ENCODE data around the gene DGKQ.

The DGKQ gene

DNA sequence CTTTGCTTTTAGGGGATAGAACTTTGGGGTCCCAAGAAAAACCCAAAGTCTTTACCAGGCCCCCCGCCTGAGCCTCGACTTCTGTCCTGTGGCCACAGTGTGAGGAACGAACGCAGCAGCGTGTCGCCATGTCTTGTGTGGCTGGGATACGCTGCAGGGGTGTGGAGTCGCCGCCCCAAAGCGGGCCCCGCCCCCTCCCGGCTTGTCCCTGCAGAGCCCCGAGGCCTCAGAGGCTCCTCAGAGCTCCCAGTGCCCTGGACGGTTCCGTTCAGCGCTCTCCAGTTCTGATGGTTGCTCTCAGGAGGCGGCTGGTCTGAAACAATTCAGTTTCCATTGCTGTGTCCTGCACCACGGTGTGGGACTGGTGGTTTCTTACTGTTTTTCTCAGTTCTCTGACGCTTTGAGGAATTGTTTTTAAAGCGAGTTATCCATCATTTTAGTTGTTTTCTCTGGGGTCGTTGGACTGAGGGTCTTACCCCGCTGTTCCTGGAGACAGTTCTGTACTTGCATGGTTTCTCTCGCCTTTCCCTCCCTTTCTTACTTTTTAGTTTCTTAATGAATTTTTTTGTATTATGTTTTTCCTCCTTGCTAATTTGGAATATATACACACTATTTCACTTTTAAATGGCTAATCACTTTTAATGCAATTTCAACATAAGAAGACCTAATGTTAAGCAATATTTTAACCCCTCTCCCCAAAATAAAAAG, 11.9 kb upstream of the DGKQ start:
- Histone ChIP-seq H3K27me3 (ENCODE audit: low read length) (no peaks in the 10 kb centered on the region), H3K79me2 (ENCODE audit: insufficient read depth, low read length) (no peaks in the 10 kb centered on the region), H2AFZ (ENCODE audit: low read depth, low read length, severe bottlenecking) (no peak overlapping the region), H3K4me2 (ENCODE audit: low read depth, low read length, poor library complexity, severe bottlenecking) (peak overlapping the region; percentile 98), H3K4me3 (ENCODE audit: insufficient read depth, low read length, poor library complexity, severe bottlenecking) (no peak overlapping the region), H3K9me2 (replicated peaks; ENCODE audit: insufficient read depth, low read length) (no peaks in the 10 kb centered on the region), H3K27ac (ENCODE audit: low read depth, low read length) (no peak overlapping the region), H3K36me3 (ENCODE audit: low read length) (no peaks in the 10 kb centered on the region), H3K9ac (ENCODE audit: low read length) (no peak overlapping the region), H3K9me3 (ENCODE audit: insufficient read depth, low read length) (no peaks in the 10 kb centered on the region), H4K20me1 (ENCODE audit: low read depth, low read length) (no peaks in the 10 kb centered on the region), H3F3A (ENCODE audit: insufficient read depth) (peaks cover 5% of the 10 kb centered on the region; the same call in 1 of the 2 replicates)
- no peak for TF ChIP-seq EZH2phosphoT487 (conservative IDR thresholded peaks at IDR 0.05; ENCODE audit: low read length)
- TF ChIP-seq, protein P1, sequence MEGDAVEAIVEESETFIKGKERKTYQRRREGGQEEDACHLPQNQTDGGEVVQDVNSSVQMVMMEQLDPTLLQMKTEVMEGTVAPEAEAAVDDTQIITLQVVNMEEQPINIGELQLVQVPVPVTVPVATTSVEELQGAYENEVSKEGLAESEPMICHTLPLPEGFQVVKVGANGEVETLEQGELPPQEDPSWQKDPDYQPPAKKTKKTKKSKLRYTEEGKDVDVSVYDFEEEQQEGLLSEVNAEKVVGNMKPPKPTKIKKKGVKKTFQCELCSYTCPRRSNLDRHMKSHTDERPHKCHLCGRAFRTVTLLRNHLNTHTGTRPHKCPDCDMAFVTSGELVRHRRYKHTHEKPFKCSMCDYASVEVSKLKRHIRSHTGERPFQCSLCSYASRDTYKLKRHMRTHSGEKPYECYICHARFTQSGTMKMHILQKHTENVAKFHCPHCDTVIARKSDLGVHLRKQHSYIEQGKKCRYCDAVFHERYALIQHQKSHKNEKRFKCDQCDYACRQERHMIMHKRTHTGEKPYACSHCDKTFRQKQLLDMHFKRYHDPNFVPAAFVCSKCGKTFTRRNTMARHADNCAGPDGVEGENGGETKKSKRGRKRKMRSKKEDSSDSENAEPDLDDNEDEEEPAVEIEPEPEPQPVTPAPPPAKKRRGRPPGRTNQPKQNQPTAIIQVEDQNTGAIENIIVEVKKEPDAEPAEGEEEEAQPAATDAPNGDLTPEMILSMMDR (IDR thresholded peaks at IDR 0.05; ENCODE audit: insufficient read depth, low read length, poor library complexity, severe bottlenecking) = no peak

DNA sequence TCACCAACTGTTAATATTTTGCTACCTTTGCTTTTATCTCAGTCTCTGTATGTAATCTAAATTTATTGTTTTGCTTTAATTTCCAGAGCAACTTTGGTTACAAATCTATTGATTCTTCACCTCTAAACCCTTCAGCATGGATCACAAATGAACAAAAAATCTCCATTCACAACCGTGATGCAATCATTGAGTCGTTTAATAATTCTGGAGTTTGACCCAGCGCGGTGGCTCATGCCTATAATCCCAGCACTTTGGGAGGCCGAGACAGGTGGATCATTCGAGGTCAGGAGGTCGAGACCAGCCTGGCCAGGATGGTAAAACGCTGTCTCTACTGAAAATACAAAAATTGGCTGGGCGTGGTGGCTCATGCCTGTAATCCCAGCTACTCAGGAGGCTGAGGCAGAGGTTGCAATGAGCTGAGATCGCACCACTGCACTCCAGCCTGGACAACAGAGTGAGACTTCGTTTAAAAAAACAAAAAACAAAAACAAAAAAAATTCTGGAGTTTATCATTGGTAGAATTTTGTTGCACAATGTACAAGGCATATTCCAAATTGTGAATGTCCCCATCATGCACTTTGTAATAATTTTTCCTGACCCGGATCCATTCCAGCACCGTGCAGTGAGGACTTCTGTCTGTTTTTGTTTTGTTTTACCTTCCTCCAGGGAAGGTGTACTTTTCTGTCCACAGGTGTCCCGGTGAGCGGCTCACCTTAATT, 11.1 kb upstream of the DGKQ start:
- Histone ChIP-seq H3K79me2 (ENCODE audit: insufficient read depth, low read length) (no peaks in the 10 kb centered on the region), H3K27ac (ENCODE audit: low read depth, low read length) (no peak overlapping the region), H3K9ac (ENCODE audit: low read length) (no peak overlapping the region), H3K9me3 (ENCODE audit: insufficient read depth, low read length) (no peaks in the 10 kb centered on the region), H3K36me3 (ENCODE audit: low read length) (no peaks in the 10 kb centered on the region), H3K4me3 (ENCODE audit: insufficient read depth, low read length, poor library complexity, severe bottlenecking) (no peak overlapping the region), H3F3A (ENCODE audit: insufficient read depth) (peaks cover 5% of the 10 kb centered on the region; the same call in 1 of the 2 replicates), H3K4me2 (ENCODE audit: low read depth, low read length, poor library complexity, severe bottlenecking) (no peak overlapping the region), H2AFZ (ENCODE audit: low read depth, low read length, severe bottlenecking) (no peak overlapping the region), H3K9me2 (replicated peaks; ENCODE audit: insufficient read depth, low read length) (no peaks in the 10 kb centered on the region), H3K27me3 (ENCODE audit: low read length) (no peaks in the 10 kb centered on the region), H4K20me1 (ENCODE audit: low read depth, low read length) (no peaks in the 10 kb centered on the region)
- TF ChIP-seq EZH2phosphoT487 (conservative IDR thresholded peaks at IDR 0.05; ENCODE audit: low read length) = no peak
- TF ChIP-seq, protein P1 (IDR thresholded peaks at IDR 0.05; ENCODE audit: insufficient read depth, low read length, poor library complexity, severe bottlenecking) = no peak

DNA sequence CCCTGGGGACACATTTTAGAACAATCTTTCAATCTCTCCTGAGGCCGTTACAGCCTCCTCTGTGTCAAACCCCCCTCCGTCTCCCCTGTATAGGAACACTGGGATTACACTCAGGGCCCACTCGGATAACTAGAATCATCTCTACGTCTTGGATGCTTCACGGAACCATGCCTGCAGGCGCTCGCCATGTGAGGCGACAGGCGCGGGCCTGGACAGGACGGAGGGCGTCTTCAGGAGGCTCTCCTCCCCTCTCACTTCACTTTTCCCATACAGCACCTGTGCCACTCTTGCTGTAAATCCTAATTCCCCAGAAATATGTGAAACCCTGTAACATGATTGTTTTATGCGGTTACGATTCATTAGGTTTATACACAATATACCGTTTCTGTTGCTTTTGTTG, 9.4 kb upstream of the DGKQ start:
- no peak overlapping the region for H3K4me2 ChIP-seq (ENCODE audit: low read depth, low read length, poor library complexity, severe bottlenecking)
- TF ChIP-seq, protein P1 (IDR thresholded peaks at IDR 0.05; ENCODE audit: insufficient read depth, low read length, poor library complexity, severe bottlenecking) = no peak
- TF ChIP-seq EZH2phosphoT487 (conservative IDR thresholded peaks at IDR 0.05; ENCODE audit: low read length) = no peak
- no peaks in the 10 kb centered on the region for H3K27me3 ChIP-seq (ENCODE audit: low read length)
- H3K9me2 ChIP-seq (replicated peaks; ENCODE audit: insufficient read depth, low read length) = no peaks in the 10 kb centered on the region
- H3K4me3 ChIP-seq (ENCODE audit: insufficient read depth, low read length, poor library complexity, severe bottlenecking) = no peak overlapping the region
- no peak overlapping the region for H3K9ac ChIP-seq (ENCODE audit: low read length)
- peaks cover 5% of the 10 kb centered on the region; the same call in 1 of the 2 replicates for H3F3A ChIP-seq (ENCODE audit: insufficient read depth)
- no peak overlapping the region for H2AFZ ChIP-seq (ENCODE audit: low read depth, low read length, severe bottlenecking)
- no peaks in the 10 kb centered on the region for H3K9me3 ChIP-seq (ENCODE audit: insufficient read depth, low read length)
- no peaks in the 10 kb centered on the region for H3K79me2 ChIP-seq (ENCODE audit: insufficient read depth, low read length)
- no peaks in the 10 kb centered on the region for H3K36me3 ChIP-seq (ENCODE audit: low read length)
- H4K20me1 ChIP-seq (ENCODE audit: low read depth, low read length) = no peaks in the 10 kb centered on the region
- no peak overlapping the region for H3K27ac ChIP-seq (ENCODE audit: low read depth, low read length)

Data from SU-DHL-6 (cell line).